ENCODE data around the gene ZNF598. TPM values are rescaled to one million over a fixed set of nuclear protein-coding genes. Genes with fewer than 3 reads are reported as not detected.

ZNF598 gene
- total RNA-seq, 1 experiment from 2014 or later, result 44.4 TPM

DNA sequence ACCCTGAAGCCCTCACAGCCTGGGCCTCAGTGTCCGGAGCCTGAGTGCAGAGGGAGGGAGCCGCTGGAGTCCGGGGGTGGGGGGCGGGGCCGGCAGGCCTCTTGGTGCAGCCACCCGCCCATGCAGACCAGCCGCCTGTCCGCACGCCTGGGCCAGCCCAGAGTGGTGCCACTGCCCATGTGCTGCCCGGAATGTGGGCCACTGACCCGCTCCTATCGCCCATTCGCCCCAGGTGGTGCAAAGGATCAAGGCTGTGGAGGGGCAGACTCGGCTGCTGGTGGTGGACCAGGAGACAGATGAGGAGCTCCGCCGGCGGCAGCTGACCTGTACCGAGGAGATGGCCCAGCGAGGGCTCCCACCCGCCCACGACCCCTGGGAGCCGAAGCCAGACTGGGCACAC is 19.7 kb upstream of the ZNF598 start:
- Histone ChIP-seq H3K27me3 (ENCODE audit: low read length) (no peaks in the 10 kb centered on the region), H3K79me2 (ENCODE audit: low read length) (peaks cover 41% of the 10 kb centered on the region), H3K4me3 (ENCODE audit: low read length) (no peak overlapping the region), H3K4me2 (ENCODE audit: low read length) (no peak overlapping the region), H3K36me3 (ENCODE audit: low read depth, low read length) (no peaks in the 10 kb centered on the region), H3K4me1 (ENCODE audit: insufficient read depth, low read length) (peaks cover 31% of the 10 kb centered on the region), H3K9me3 (ENCODE audit: low read length) (no peaks in the 10 kb centered on the region), H3K27ac (ENCODE audit: low read length) (no peak overlapping the region), H3F3A (ENCODE audit: low read length, unreplicated experiment) (no peaks in the 10 kb centered on the region), H3K9me2 (replicated peaks; ENCODE audit: low read length) (no peaks in the 10 kb centered on the region), H2AFZ (ENCODE audit: low read length) (no peak overlapping the region), H4K20me1 (ENCODE audit: low read length) (no peaks in the 10 kb centered on the region), H3K9ac (ENCODE audit: low read length) (no peak overlapping the region)
- no TSS peak for BruUV-seq (replicated peaks)
- ChIA-PET CTCF (no interaction called here), POLR2A (ENCODE audit: unreplicated experiment) (interaction anchor here (0.6 kb wide), 1 partner anchor 203 kb away, joined by 3 read pairs; no protein-coding TSS in a partner anchor)
- intact Hi-C loops (cut with micrococcal nuclease), result no loop called here
- ATAC-seq (no peak), DNase-seq (no peak)
- TF ChIP-seq CTCF (conservative IDR thresholded peaks at IDR 0.05; ENCODE audit: low read depth, low read length) (no peak), EZH2phosphoT487 (IDR thresholded peaks at IDR 0.05; ENCODE audit: borderline replicate concordance, low read length) (no peak), EZH2 (IDR thresholded peaks at IDR 0.05; ENCODE audit: low read length, unreplicated experiment) (no peak)

DNA sequence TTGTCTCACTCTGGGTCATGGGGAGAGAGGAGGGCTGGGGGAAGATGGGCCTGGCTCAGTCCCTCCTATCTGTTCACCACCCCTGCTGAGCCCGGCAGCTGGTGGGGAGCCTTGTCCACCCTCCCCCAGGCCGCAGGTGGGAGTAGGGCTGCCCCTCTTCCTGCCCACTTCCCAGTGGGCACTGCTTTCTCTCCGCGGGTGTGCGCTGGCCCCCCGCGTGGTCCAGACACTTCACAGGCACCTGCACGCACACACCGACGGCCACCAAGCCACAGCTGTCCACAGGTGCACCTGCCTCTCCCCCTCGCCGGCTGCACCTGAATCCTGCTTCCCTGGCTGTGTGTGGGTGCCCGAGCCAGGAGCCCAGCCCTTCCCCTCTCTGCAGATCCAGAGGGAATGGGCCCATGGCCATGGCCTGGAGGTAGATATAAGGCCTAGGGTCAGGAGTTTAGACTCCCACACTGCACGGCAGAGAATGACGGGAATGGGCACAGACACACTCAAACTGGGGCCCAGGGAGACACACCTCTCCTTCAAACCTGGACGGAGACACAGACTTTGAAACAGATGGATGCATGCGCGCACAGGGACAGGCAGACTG is 19.1 kb upstream of the ZNF598 start:
- Histone ChIP-seq H3K9me3 (ENCODE audit: low read length) (no peaks in the 10 kb centered on the region), H3F3A (ENCODE audit: low read length, unreplicated experiment) (no peaks in the 10 kb centered on the region), H3K4me2 (ENCODE audit: low read length) (peak overlapping the region; percentile 99), H3K36me3 (ENCODE audit: low read depth, low read length) (no peaks in the 10 kb centered on the region), H3K9ac (ENCODE audit: low read length) (no peak overlapping the region), H3K4me1 (ENCODE audit: insufficient read depth, low read length) (peaks cover 27% of the 10 kb centered on the region), H4K20me1 (ENCODE audit: low read length) (no peaks in the 10 kb centered on the region), H3K79me2 (ENCODE audit: low read length) (peaks cover 36% of the 10 kb centered on the region), H3K27me3 (ENCODE audit: low read length) (no peaks in the 10 kb centered on the region), H3K27ac (ENCODE audit: low read length) (no peak overlapping the region), H2AFZ (ENCODE audit: low read length) (no peak overlapping the region), H3K4me3 (ENCODE audit: low read length) (peak overlapping the region; percentile 87), H3K9me2 (replicated peaks; ENCODE audit: low read length) (no peaks in the 10 kb centered on the region)
- CTCF ChIA-PET, result no interaction called here
- no peak for TF ChIP-seq EZH2 (IDR thresholded peaks at IDR 0.05; ENCODE audit: low read length, unreplicated experiment)
- TF ChIP-seq CTCF (conservative IDR thresholded peaks at IDR 0.05; ENCODE audit: low read depth, low read length), result no peak
- TF ChIP-seq EZH2phosphoT487 (IDR thresholded peaks at IDR 0.05; ENCODE audit: borderline replicate concordance, low read length), result no peak
- intact Hi-C loops (cut with micrococcal nuclease), result no loop called here
- ATAC-seq (no peak), DNase-seq (no peak)
- POLR2A ChIA-PET (ENCODE audit: unreplicated experiment), result no interaction called here
- no TSS peak for BruUV-seq (replicated peaks)

DNA sequence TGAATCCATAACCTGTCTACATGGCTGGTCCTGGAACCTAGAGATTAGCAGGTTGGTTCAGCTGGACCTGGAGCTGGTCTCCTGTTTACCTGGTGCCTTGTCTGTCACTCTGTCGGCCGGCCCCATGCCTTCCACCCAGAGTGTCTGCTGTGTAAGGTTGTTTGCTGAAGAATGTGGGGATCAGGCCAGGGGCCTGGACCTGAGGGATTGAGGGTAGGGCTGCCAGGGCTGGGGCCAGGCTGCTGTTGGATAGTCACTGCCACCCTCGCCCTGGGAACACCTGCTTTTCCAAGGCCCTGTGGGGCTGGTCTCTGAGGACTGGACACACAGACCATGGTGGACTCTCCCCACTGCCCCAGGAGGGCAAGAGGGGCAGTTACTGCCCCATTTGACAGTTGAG is 18.5 kb upstream of the ZNF598 start:
- Histone ChIP-seq H3K27me3 (ENCODE audit: low read length) (no peaks in the 10 kb centered on the region), H3K9me3 (ENCODE audit: low read length) (no peaks in the 10 kb centered on the region), H4K20me1 (ENCODE audit: low read length) (no peaks in the 10 kb centered on the region), H3K27ac (ENCODE audit: low read length) (peak overlapping the region; percentile 56; the same call in 1 of the 2 replicates), H3K4me1 (ENCODE audit: insufficient read depth, low read length) (peaks cover 26% of the 10 kb centered on the region), H3K4me3 (ENCODE audit: low read length) (peak overlapping the region; percentile 87), H3K9me2 (replicated peaks; ENCODE audit: low read length) (no peaks in the 10 kb centered on the region), H3K9ac (ENCODE audit: low read length) (peak overlapping the region; percentile 77), H3K79me2 (ENCODE audit: low read length) (peaks cover 30% of the 10 kb centered on the region), H3K36me3 (ENCODE audit: low read depth, low read length) (no peaks in the 10 kb centered on the region), H3F3A (ENCODE audit: low read length, unreplicated experiment) (no peaks in the 10 kb centered on the region), H2AFZ (ENCODE audit: low read length) (no peak overlapping the region), H3K4me2 (ENCODE audit: low read length) (peak overlapping the region; percentile 99)
- TF ChIP-seq EZH2phosphoT487 (IDR thresholded peaks at IDR 0.05; ENCODE audit: borderline replicate concordance, low read length) (no peak), EZH2 (IDR thresholded peaks at IDR 0.05; ENCODE audit: low read length, unreplicated experiment) (no peak), CTCF (conservative IDR thresholded peaks at IDR 0.05; ENCODE audit: low read depth, low read length) (no peak)
- ChIA-PET POLR2A (ENCODE audit: unreplicated experiment) (no interaction called here), CTCF (interaction anchor here (0.7 to 1.5 kb wide), 2 partner anchors 24 to 28 kb away, joined by 3 to 4 read pairs; no protein-coding TSS in a partner anchor)
- no TSS peak for BruUV-seq (replicated peaks)
- DNase-seq, result no peak
- intact Hi-C loops (cut with micrococcal nuclease), result no loop called here
- ATAC-seq, result no peak

Measured in PC-3 (cell line).